Dermis blood vessel endothelial cell (primary cell): Measurements from ENCODE around the gene FNDC3B. TPM values are rescaled to one million over a fixed set of nuclear protein-coding genes. Genes with fewer than 3 reads are reported as not detected.

ENCODE experiments used
- DNase-seq: peaks from one replicate; pipeline ENCODE4 v3.0.0; 2010
- total RNA-seq: library from RNA; depleted of rRNA; stranded (reverse); fragments of >200 nt; gene quantifications from 2 replicates; pipeline ENCODE4 v1.2.3, GENCODE V29; 2014

The FNDC3B gene
- total RNA-seq, 1 donor from 2014 or later: 126 TPM

DNA sequence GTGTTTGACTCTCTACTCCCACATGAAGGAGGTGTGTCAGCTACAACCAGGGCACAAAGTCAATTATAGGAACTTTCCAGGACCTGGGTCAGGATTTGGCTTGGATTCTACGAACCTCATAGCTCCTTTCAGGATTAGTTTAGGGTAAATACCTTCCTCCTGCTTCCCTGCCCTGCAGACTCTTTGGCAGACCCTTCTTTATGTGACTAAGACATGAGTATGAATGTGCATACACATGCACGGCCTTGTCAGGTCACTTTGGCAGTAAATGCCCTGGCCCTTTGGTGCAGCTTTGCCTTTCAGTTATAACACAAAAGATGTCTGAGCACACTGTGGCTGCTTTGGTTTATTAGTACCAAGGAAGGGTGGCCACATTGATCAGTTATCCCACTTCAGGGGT lies 340.0 kb downstream of the FNDC3B start:
- no peak for DNase-seq

GRCh38 chr3:172380632-172381031 lies 341.3 kb downstream of the FNDC3B start:
- DNase-seq: no peak

GRCh38 chr3:172383306-172383796 lies 344.0 kb downstream of the FNDC3B start:
- DNase-seq: no peak

DNA sequence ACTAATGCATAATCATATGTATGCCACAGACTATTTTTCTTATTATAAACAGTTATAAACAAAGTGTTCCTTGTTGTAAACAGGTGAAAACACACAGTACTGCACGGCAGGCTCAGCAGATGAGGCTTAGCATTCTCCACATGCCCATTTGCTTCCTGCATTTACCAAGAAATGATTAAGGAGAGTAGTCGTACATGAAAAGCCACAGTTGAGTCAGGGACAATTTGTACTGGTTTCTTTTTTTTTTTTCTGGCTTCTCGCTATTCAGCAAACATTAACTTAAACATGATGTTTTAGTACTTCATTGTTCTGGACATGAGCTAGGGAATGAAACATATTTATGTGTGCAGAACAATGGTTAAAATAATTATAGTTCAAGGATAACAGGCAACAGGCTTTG lies 345.5 kb downstream of the FNDC3B start:
- DNase-seq: no peak

DNA sequence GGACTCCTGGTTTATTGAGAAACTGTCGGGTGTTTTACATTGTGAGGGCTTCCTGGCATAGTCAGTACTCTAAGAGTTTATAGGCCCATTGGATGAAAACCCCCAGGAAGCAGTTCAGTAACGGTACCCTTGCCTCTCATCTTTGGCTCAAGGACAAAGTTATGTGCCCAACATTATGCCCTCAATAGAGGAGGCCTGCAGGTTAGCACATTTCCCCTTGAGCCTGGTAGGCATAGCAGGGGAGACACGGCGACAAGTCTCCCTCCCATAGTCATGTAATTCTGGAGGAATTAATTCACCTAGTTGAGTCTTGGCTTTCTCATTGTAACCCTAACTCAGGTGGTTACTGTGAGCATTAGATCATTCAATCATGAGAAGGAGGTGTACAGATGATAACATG lies 348.4 kb downstream of the FNDC3B start:
- no peak for DNase-seq

- DNase-seq: no peak
Observed at GRCh38 chr3:172388412-172389078, 349.2 kb downstream of the FNDC3B start.

DNA sequence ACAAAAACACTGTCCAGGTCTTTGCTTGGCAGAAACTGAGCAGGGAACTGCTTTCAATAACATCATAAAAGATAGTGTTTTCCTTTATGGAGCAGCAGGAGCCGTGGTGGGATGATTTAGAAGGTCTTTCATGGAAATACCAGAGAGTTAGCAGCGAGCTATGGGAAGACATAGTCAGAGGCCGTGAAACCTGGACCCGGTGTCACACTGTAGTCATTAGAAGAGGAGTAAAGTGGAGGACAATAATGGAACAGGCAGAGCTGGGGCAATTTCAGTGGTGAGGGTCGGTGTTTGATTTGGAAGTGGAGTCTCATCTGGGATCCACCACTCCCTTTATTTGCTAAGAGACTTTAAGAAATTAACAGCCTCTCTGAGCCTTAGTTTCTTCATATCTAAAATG lies 351.4 kb downstream of the FNDC3B start:
- DNase-seq: no peak

- DNase-seq: peak; percentile 76
Observed at GRCh38 chr3:172391592-172392302, 352.4 kb downstream of the FNDC3B start.

DNA sequence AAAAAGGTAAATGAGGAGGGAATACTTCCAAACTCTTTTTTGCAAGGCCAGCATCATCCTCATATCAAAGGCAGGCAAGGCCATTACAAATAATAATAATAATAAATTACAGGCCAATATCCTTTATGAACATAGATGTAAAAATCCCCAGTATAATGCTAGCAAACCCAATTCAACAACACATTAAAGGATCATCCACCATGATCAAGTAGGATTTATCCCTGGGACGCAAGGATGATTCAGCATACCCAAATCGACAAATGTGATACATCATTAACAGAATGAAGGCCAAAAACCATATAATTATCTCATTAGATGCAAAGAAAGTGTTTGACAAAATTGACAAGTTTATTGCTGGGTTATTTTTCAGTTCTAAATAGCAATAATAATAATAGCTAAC lies 355.3 kb downstream of the FNDC3B start:
- DNase-seq: no peak

GRCh38 chr3:172396400-172396799 lies 357.0 kb downstream of the FNDC3B start:
- DNase-seq: no peak

- DNase-seq: no peak
Observed at GRCh38 chr3:172397716-172398405, 358.5 kb downstream of the FNDC3B start.

DNA sequence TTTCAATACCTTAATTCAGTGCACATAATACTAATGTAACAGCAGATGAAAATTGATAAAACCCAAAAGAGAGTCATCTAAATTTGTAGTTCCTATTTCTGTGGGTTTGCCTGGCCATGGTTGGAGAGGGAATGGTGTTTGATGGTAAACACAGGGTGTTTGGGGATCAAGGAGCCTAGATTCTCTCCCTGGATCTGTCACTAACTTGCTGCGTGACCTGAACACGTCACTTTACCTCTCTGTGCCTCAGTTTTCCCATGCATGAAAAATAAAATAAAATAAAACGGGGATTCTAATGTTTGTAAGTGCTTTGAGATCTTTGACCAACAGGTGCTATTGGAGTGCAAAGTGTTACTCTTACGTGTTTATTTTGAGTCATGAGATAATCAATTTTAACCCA lies 359.1 kb downstream of the FNDC3B start:
- no peak for DNase-seq

GRCh38 chr3:172402090-172402489 lies 362.7 kb downstream of the FNDC3B start:
- DNase-seq: no peak

- DNase-seq: no peak
Observed at GRCh38 chr3:172402892-172403643, 363.7 kb downstream of the FNDC3B start.

- DNase-seq: no peak
Observed at GRCh38 chr3:172404237-172404962, 365.0 kb downstream of the FNDC3B start.

DNA sequence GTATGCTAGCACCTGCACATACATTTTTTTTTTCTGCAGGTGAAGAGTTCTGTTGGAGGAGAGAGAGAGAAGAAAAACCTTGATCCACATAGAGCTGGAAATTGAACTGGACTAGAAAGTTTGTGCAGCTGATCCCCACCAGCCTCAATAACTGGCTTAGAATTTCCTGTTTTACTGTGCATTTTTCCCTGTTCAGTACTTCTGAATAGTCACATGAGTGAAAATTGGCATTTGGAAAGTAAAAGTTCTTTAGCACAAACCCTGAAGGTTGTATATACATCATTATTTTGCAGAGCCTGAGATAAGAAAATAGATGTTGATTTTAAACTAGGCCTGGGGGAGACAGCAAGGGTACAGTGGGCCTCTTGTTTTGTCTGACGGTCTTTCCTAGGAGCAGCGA lies 366.5 kb downstream of the FNDC3B start:
- no peak for DNase-seq

GRCh38 chr3:172407872-172408271 lies 368.5 kb downstream of the FNDC3B start:
- DNase-seq: no peak

GRCh38 chr3:172410702-172411477 lies 371.5 kb downstream of the FNDC3B start:
- DNase-seq: no peak

DNA sequence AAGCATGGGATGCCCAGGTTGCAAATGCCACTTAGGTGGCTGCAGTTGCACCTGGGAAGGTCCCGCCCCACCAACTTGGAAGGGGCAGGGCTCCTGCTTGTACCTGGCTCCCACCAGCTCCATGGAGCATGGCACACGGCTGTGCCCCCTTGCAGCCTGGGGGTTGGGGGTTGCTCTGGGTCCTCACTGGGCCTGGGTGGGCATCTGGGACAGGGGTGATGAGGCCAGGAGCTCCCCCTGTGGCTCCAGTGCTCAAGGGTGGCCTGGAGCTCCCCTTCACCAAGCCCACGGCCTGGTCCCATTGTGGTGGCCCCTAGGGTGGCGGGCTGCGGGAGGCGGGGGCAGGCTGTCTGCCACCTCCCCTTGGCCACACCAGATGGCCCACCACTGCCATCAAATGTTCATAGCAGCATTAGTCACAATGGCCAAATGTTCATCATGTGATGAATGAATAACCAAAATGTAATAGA lies 372.1 kb downstream of the FNDC3B start:
- DNase-seq: no peak

DNA sequence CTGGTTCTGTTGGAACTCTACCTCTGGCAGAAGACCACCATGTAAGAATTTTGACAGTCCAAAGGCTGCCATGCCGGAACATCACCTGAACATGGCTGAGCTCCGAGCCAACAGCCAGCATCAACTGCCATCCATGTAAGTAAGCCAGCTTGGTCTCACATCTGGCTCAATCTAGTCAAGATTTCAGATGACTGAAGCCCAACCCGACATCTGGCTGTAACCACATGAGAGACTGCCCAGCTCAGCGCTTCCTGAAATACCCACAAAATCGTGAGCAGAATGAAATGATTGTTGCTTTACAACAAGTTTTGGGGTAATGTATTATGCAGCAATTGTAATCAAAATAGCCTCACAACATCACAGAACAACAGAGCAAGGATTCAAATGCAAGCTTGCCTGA lies 375.9 kb downstream of the FNDC3B start:
- DNase-seq: no peak

- DNase-seq: no peak
Observed at GRCh38 chr3:172437713-172438112, 398.3 kb downstream of the FNDC3B start.
